GM19099 (cell line): ENCODE results near the gene ZDHHC6.

Experiments
- POLR2A ChIP-seq: IDR thresholded peaks from 3 replicates; pipeline ENCODE4 v1.6.1; 2011; ENCODE audit warnings: low read depth; ENCODE audit not compliant: insufficient read length; ENCODE audit errors: extremely low read depth

ZDHHC6 gene

GRCh38 chr10:112460366-112460765 lies 13.7 kb upstream of the ZDHHC6 start:
- no peak for TF ChIP-seq POLR2A

- TF ChIP-seq POLR2A, result no peak
Measured at GRCh38 chr10:112456533-112456932, 9.8 kb upstream of the ZDHHC6 start.

DNA sequence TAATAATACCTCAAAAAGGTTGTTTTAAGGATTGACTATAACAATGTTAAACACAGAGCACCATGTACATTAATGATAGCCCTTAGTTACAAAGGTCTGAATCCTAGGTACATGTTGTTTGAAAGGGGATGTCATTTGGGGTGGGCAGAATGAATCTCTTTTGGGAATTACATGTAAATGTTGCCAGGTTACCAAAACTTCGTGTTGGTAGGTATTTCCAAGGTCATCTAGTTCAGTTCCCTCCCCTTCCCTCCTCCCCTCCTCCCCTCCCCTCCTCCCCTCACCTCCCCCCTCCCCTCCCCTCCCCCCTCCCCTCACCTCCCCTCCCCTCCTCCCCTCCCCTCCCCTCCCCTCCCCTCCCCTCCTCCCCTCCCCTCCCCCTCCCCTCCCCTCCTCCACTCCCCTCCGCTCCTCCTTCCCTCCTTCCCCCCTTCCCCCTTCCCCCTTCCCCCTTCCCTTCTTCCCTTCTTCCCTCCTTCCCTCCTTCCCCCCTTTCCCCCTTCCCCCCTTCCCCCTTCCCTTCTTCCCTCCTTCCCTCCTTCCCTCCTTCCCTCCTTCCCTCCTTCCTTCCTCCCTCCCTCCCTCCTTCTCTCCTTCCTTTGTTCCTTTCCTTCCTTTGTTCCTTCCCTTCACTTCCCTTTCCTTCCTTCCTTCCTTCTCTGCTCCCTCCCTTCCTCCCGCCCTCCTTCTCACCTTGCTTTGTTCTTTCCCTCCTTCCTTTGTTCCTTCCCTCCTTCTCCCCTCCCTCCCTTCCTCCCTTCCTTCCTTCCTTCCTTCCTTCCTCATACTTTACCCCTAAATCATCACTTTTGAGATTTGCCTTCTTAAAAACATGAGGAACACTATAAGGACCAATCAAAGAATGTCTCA lies 8.4 kb upstream of the ZDHHC6 start:
- TF ChIP-seq POLR2A, result no peak

GRCh38 chr10:112448888-112449287 lies 2.2 kb upstream of the ZDHHC6 start:
- no peak for TF ChIP-seq POLR2A

GRCh38 chr10:112447620-112447928 lies 860 bp upstream of the ZDHHC6 start:
- no peak for TF ChIP-seq POLR2A

- no peak for TF ChIP-seq POLR2A
Measured at GRCh38 chr10:112446055-112446854, 459 bp downstream of the ZDHHC6 start.

DNA sequence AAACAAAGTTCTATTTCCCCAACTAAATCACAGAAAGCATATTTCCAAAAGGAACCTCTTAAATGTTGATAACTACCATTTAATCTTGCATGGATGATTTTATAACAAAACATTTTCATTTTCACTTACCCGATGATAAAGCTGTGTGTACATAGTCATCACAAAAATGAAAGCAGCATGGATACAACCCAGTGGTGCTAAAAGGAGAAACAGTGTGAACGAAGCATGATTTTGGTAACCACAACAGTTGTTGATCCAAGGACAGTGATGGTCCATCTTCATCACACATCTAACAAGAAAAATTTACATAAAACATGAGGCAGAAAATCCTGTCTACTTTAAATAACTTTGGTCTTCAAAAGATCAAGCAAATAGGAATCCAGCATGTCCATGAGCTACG lies 4.7 kb downstream of the ZDHHC6 start:
- TF ChIP-seq POLR2A, result no peak

- TF ChIP-seq POLR2A, result no peak
Measured at GRCh38 chr10:112441520-112441919, 5.2 kb downstream of the ZDHHC6 start.

GRCh38 chr10:112438356-112438755 lies 8.4 kb downstream of the ZDHHC6 start:
- TF ChIP-seq POLR2A, result no peak

GRCh38 chr10:112434988-112435619 lies 11.6 kb downstream of the ZDHHC6 start:
- no peak for TF ChIP-seq POLR2A

GRCh38 chr10:112433136-112433535 lies 13.6 kb downstream of the ZDHHC6 start:
- TF ChIP-seq POLR2A, result no peak

- no peak for TF ChIP-seq POLR2A
Measured at GRCh38 chr10:112429654-112430230, 17.0 kb downstream of the ZDHHC6 start.

DNA sequence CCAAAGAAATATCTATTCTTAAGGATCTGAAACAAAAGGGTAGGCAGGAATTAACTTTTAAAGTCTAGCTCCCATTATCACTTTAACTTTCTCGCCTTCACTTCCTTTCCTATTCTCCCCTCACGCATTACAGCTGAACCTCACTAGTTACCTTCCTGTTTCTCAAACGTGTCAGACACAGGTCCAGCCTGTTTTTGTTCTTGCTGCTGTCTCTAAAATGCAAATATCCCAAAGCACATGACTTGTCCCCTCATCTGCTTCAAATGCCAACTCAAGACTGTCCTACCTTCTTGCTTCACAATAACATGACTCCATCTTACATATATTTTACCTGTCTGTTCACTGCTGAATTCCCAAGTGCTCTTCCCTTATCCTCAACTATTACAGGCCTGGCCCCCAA lies 17.6 kb downstream of the ZDHHC6 start:
- no peak for TF ChIP-seq POLR2A

DNA sequence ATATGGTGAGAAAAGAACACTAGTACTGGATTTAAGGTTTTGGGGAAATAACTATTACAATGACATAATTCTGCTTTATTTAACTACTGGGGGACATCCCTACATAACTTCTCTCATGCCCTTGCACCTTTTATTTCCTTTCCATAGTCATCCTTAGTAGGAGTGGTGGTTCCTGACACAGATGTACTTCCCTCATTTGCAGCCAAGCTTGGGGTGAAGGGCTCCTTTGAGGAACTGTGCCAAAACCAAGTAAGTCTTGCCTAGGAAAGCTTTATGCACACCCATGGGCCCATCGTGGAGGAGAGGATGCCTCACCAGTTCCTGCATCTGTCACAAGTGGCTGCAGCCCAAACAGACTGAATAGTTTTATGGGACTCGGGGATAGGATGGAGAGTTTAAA lies 20.6 kb downstream of the ZDHHC6 start:
- no peak for TF ChIP-seq POLR2A

- TF ChIP-seq POLR2A, result no peak
Measured at GRCh38 chr10:112424651-112425050, 22.1 kb downstream of the ZDHHC6 start.
